ENCODE measurements around the gene LAMTOR3. TPM values are rescaled to one million over a fixed set of nuclear protein-coding genes. Genes with fewer than 3 reads are reported as not detected.

The LAMTOR3 gene
- total and polyA plus RNA-seq, 2 experiments from 2014 or later = 40.8 to 64.5 TPM

- Histone ChIP-seq H2AFZ (peak overlapping the region; percentile 89), H3K4me1 (ENCODE audit: insufficient read depth) (peaks cover 8% of the 10 kb centered on the region), H3K79me2 (replicated peaks; ENCODE audit: insufficient read depth) (no peaks in the 10 kb centered on the region), H3K9me2 (ENCODE audit: insufficient read depth) (no peaks in the 10 kb centered on the region), H4K20me1 (replicated peaks; ENCODE audit: insufficient read depth) (no peaks in the 10 kb centered on the region), H3F3A (replicated peaks; ENCODE audit: low read depth) (no peaks in the 10 kb centered on the region), H3K27me3 (ENCODE audit: insufficient read depth) (no peaks in the 10 kb centered on the region), H3K36me3 (ENCODE audit: insufficient read depth) (no peaks in the 10 kb centered on the region), H3K4me3 (no peak overlapping the region), H3K27ac (ENCODE audit: low read depth) (no peak overlapping the region), H3K4me2 (no peak overlapping the region)
- TF ChIP-seq STAT1 (IDR thresholded peaks at IDR 0.05; ENCODE audit: unreplicated experiment) (no peak), ZNF114 (CRISPR knock-in tag; IDR thresholded peaks at IDR 0.05) (no peak), NANOG (IDR thresholded peaks at IDR 0.05; ENCODE audit: borderline replicate concordance) (no peak), REST (IDR thresholded peaks at IDR 0.05; ENCODE audit: unreplicated experiment) (no peak), POLR2AphosphoS5 (IDR thresholded peaks at IDR 0.05; ENCODE audit: low read depth) (no peak)
- ATAC-seq = no peak
- no peaks in the 10 kb centered on the region for H3K9me3 Mint-ChIP-seq
- peaks cover 10% of the 10 kb centered on the region; the same call in 2 of the 3 replicates for H3K4me1 Mint-ChIP-seq
- no peaks in the 10 kb centered on the region for H3K36me3 Mint-ChIP-seq (ENCODE audit: low read depth)
- no peak overlapping the region for H3K27ac Mint-ChIP-seq
- no peak overlapping the region for H3K4me3 Mint-ChIP-seq
- DNase-seq (ENCODE audit: low spot score) = no peak
- peaks cover 5% of the 10 kb centered on the region for H3K27me3 Mint-ChIP-seq (ENCODE audit: insufficient read depth, low read depth, poor library complexity)
These were observed 38.1 kb downstream of the LAMTOR3 start for GRCh38 chr4:99856166-99856565.

- H3K4me3 Mint-ChIP-seq = no peak overlapping the region
- no peaks in the 10 kb centered on the region for H3K36me3 ChIP-seq (ENCODE audit: insufficient read depth)
- no peak overlapping the region for H3K4me3 ChIP-seq
- H3K27ac Mint-ChIP-seq = no peak overlapping the region
- H3K36me3 Mint-ChIP-seq (ENCODE audit: low read depth) = no peaks in the 10 kb centered on the region
- no peak for DNase-seq (ENCODE audit: low spot score)
- no peak for ATAC-seq
- H2AFZ ChIP-seq = no peak overlapping the region
- H3K4me2 ChIP-seq = no peak overlapping the region
- no peak overlapping the region for H3K27ac ChIP-seq (ENCODE audit: low read depth)
- no peaks in the 10 kb centered on the region for H3F3A ChIP-seq (replicated peaks; ENCODE audit: low read depth)
- H3K4me1 ChIP-seq (ENCODE audit: insufficient read depth) = peaks cover 8% of the 10 kb centered on the region
- H3K27me3 ChIP-seq (ENCODE audit: insufficient read depth) = no peaks in the 10 kb centered on the region
- no peaks in the 10 kb centered on the region for H3K79me2 ChIP-seq (replicated peaks; ENCODE audit: insufficient read depth)
- no peaks in the 10 kb centered on the region for H3K9me2 ChIP-seq (ENCODE audit: insufficient read depth)
- H3K9me3 Mint-ChIP-seq = no peaks in the 10 kb centered on the region
- H4K20me1 ChIP-seq (replicated peaks; ENCODE audit: insufficient read depth) = no peaks in the 10 kb centered on the region
- peaks cover 5% of the 10 kb centered on the region for H3K27me3 Mint-ChIP-seq (ENCODE audit: insufficient read depth, low read depth, poor library complexity)
- peaks cover 10% of the 10 kb centered on the region; the same call in 2 of the 3 replicates for H3K4me1 Mint-ChIP-seq
- TF ChIP-seq CTCF (conservative IDR thresholded peaks at IDR 0.05; ENCODE audit: low read depth in 2 of 2) (no peak), CREB1 (CRISPR knock-in tag; IDR thresholded peaks at IDR 0.05; ENCODE audit: low read depth) (no peak), ZNF114 (CRISPR knock-in tag; IDR thresholded peaks at IDR 0.05) (no peak), EZH2phosphoT487 (IDR thresholded peaks at IDR 0.05; ENCODE audit: unreplicated experiment) (no peak), ZNF462 (CRISPR knock-in tag; IDR thresholded peaks at IDR 0.05) (no peak), POLR2AphosphoS5 (IDR thresholded peaks at IDR 0.05; ENCODE audit: low read depth) (no peak)
These were observed 38.5 kb downstream of the LAMTOR3 start for GRCh38 chr4:99855678-99856077.

All from GM23338 (cell line).